HG02642 (cell line): Measurements from ENCODE around the gene TBC1D25.

ENCODE experiments used
- ATAC-seq: cut with Tn5 transposase; IDR thresholded peaks from one replicate; pipeline ENCODE4 v1.9.1; 2021; ENCODE audit warnings: mild to moderate bottlenecking; ENCODE audit not compliant: unreplicated experiment, poor library complexity

The TBC1D25 gene

GRCh38 chrX:48597353-48598264 is 58.1 kb downstream of the TBC1D25 start, which contains the start of gene WDR13:
TSS of gene WDR13 (plus strand) at chrX:48597492. CDS start at chrX:48597997, 505 bp downstream.
- ATAC-seq = peak; percentile 77

GRCh38 chrX:48598614-48599013 is 59.1 kb downstream of the TBC1D25 start:
- no peak for ATAC-seq

- no peak for ATAC-seq
These were observed 59.8 kb downstream of the TBC1D25 start for GRCh38 chrX:48599341-48599740.

- ATAC-seq = no peak
These were observed 60.7 kb downstream of the TBC1D25 start for GRCh38 chrX:48600226-48600625.

GRCh38 chrX:48601741-48602394 is 62.4 kb downstream of the TBC1D25 start:
- no peak for ATAC-seq

GRCh38 chrX:48604701-48605100 is 65.2 kb downstream of the TBC1D25 start:
- no peak for ATAC-seq

GRCh38 chrX:48606091-48606490 is 66.6 kb downstream of the TBC1D25 start:
- ATAC-seq = no peak

- no peak for ATAC-seq
These were observed 72.2 kb downstream of the TBC1D25 start for GRCh38 chrX:48611703-48612102.
